ENCODE data around the gene BRINP3. TPM values are rescaled to one million over a fixed set of nuclear protein-coding genes. Genes with fewer than 3 reads are reported as not detected.

Gene BRINP3
- total RNA-seq, 1 donor from 2014 or later, result not detected

DNA sequence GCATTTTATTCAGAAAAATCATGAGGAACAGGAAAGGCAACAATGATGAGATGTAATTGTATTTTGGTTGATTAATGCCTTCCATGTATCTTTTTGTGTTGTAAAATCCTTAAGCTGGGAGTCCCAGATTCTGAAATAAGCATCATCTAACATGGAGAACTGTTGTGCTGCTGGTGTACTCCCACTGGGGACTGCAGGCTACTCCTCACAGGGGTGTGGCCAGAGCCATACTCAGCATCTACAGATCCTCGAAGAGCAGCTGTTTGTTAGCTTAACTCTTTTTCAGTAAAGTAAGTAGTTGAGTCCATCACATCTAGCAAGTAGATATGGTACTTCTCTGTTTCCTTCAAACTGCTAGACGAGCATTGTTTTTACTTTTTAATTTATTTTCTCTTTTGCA is 358.0 kb downstream of the BRINP3 start:
- no peak for DNase-seq (ENCODE audit: low read depth in 2 of 2)

GRCh38 chr1:190116921-190117320 is 360.7 kb downstream of the BRINP3 start:
- DNase-seq (ENCODE audit: low read depth in 2 of 2), result no peak

DNA sequence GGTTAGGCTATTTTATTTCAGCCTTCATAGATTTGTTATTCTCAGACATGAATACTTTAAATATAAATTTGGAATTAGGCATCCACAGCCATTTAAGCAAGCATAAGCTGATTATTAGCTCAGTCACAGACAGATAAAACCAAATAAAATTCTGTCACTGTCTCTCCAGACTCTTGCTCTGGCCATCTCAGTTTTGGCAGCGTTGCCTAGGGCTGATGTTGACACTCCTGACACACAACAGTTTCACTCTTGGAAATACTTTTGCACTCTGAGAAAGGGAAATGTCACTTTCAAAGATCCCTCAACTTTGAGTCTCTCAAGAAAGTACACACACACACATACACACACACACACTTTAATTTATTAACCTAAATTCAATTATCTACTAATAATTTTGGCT is 372.7 kb downstream of the BRINP3 start:
- no peak for DNase-seq (ENCODE audit: low read depth in 2 of 2)

GRCh38 chr1:190102757-190103326 is 374.8 kb downstream of the BRINP3 start:
- DNase-seq (ENCODE audit: low read depth in 2 of 2), result no peak

DNA sequence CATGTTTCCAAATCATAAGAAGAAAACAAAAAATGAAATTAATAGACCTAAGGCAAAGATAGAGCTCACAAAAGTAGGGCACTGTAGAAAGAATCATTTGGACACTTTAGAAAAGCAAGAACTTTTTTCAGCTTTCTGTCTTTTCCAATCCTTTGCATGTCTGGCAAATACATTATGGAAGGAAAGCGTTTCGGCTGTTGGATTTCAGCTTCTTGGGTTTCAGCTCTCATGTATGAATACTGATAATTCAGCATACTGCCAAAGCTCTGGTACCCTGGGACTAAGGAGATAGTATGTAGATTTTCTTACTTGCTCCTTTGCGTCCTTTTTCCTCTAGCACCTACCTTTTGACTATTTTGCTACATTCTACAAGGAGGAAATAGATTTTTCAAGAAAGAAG is 375.9 kb downstream of the BRINP3 start:
- no peak for DNase-seq (ENCODE audit: low read depth in 2 of 2)

DNA sequence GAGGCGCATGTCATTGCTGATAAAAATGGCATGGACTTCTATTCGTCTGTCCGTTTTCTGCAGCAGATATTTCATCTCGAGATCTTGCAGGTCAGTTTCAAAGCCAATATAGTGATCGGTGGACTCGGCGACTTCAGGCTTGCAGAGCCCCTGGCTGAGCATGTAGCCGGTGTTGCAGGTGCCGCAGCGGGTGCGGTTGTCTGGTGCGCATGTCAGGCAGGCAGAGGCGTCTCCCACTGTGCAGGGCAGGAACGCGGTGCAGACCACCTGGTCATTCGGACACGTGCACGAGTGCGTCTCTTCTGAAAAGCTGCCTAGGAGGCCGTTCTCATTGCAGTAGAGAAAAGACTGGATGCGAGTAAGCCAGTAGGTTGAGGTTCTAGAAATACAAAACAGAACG is 378.9 kb downstream of the BRINP3 start:
- DNase-seq (ENCODE audit: low read depth in 2 of 2), result no peak

DNA sequence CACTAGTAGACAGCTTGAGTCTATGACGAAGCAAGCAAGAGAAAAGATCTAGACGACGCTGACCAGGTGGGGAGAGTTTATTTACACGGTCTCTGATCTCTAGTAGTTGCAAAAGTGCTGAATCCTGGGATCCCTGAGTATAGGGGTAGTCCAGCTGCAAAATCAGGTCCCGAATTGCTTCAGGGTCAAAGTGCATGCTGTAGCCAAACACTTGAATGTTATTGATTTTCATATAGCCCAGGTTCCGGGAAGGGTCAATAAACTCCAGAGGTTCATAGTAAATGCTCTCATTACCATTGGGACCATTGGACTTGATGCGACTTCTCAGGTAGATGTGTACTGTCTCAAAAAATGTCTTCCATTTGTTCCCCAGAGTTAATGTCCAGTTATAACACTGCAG is 379.6 kb downstream of the BRINP3 start:
- DNase-seq (ENCODE audit: low read depth in 2 of 2), result no peak

DNA sequence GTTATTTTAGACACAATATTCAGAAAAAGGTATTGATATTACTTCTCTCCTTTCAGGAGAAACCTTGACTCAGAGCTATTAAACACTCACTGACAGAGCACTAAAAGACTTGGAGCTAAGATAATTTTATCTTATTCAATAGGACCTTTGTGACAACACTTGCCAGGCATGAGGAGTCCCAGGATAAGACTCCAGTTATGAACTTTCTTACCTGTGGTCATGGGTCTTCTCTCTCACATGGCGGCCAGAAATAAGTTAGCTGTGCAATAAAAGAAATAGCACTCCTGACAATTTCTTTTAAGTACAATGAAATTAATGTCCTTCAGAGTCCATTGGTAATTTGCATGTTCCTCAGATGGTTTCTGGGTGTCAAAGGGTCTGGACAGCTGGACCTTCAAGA is 382.1 kb downstream of the BRINP3 start:
- DNase-seq (ENCODE audit: low read depth in 2 of 2), result no peak

DNA sequence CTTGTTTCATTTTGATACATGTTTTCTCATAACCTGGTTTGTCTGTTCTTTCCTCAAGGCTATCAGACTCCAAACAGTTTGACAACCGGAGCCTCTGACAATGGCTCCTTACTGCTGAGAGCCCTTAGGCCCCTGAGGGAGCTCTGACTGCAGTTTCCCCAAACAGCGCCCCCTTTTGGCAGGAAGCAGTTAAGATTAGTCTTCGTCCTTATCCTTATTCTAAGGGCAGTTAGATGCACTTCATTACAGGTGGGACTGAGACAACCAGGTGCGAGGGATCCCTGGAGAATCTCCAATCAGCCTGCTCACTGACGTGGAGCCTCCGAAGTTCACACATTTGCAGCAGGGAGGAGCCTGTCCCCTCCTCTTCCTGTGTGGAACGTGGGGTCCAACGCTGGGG is 393.1 kb downstream of the BRINP3 start:
- no peak for DNase-seq (ENCODE audit: low read depth in 2 of 2)

DNA sequence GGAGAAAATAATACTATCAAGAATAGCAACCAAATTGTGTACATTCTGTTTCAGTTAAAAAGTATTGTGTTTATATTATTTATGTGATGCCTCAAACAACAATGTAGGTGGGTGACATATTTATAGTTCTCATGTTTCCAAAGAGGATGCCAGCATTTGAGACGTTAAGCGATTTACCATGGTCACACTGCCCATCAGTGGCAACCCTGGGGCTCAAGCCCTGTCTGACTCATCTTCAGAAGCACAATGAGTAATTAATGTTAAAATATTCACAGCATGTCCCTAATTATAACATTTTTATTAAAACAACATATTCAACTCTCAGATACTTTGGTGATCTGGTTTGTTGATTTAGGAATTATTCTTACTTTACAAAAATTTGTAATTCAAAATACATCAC is 409.4 kb downstream of the BRINP3 start:
- DNase-seq (ENCODE audit: low read depth in 2 of 2), result no peak

DNA sequence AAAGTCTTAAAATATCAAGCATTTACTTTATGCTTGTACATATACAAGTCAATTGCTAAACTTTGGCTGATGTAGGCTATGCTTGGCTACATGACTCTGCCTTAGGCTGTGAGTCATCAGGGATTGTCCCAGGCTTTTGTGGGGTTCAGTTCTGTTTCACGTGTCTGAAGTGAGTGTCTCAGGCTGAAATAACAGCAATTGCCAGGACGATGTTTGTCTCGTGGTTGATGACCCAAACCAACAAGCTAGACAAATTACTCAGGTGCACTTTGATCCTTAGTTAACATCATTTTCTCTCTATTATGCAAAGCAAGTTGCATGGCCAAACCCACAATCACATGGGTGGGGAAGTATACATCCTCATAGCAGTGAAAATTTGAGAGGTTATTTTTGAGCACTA is 410.1 kb downstream of the BRINP3 start:
- no peak for DNase-seq (ENCODE audit: low read depth in 2 of 2)

GRCh38 chr1:190066011-190066410 is 411.7 kb downstream of the BRINP3 start:
- no peak for DNase-seq (ENCODE audit: low read depth in 2 of 2)

- no peak for DNase-seq (ENCODE audit: low read depth in 2 of 2)
These were observed 428.4 kb downstream of the BRINP3 start for GRCh38 chr1:190049314-190049713.

Measured in dermis microvascular lymphatic vessel endothelial cell (primary cell).